Transverse colon (tissue), 4 donors: ENCODE measurements around the gene SIX5. TPM values are rescaled to one million over a fixed set of nuclear protein-coding genes. Genes with fewer than 3 reads are reported as not detected.

ENCODE experiments used
- DNase-seq: peaks from one replicate; pipeline ENCODE4 v3.0.0-alpha.2; 2019
- H3K27ac ChIP-seq, 4 donors: fragments of 200-600 bp; sonication (generic); 2 replicates each; pipeline ENCODE4 v1.5.1; 2016 to 2018; ENCODE audit warnings: inconsistent platforms in 4 of 4
- H3K27me3 ChIP-seq: fragments of 200-600 bp; sonication (generic); 2 replicates; pipeline ENCODE4 v1.5.1; 2017; ENCODE audit warnings: inconsistent platforms
- H3K36me3 ChIP-seq, 4 donors: fragments of 200-600 bp; sonication (generic); 2 replicates each; pipeline ENCODE4 v1.5.1; 2017 to 2019; ENCODE audit warnings: inconsistent platforms in 4 of 4
- H3K4me1 ChIP-seq, 4 donors: fragments of 200-600 bp; sonication (generic); 2 replicates each; pipeline ENCODE4 v1.5.1; 2017 to 2020; ENCODE audit warnings: inconsistent platforms in 4 of 4
- H3K4me3 ChIP-seq, 4 donors: fragments of 200-600 bp; sonication (generic); 1 replicate in 1 of 4; 2 replicates in 3 of 4; pipeline versions ENCODE4 v1.5.1 to v1.6.1; 2017 to 2019; ENCODE audit warnings: inconsistent platforms in 4 of 4
- H3K9me3 ChIP-seq, 2 donors: fragments of 200-600 bp; sonication (generic); 2 replicates each; pipeline ENCODE4 v1.5.1; 2017 to 2019; ENCODE audit warnings: inconsistent platforms in 2 of 2
- EP300 ChIP-seq: sonication (generic); formaldehyde crosslinking; IDR thresholded peaks from one replicate; pipeline ENCODE4 v1.6.1; 2017; ENCODE audit warnings: antibody characterized with exemption, low read depth
- POLR2A ChIP-seq: fragments of 450-650 bp; IDR thresholded peaks from one replicate; pipeline ENCODE4 v1.6.1; 2016; ENCODE audit warnings: antibody characterized with exemption, mild to moderate bottlenecking, moderate library complexity
- POLR2AphosphoS5 ChIP-seq, 3 donors: sonication (generic); formaldehyde crosslinking; IDR thresholded peaks; one replicate each; pipeline ENCODE4 v1.6.1; 2016; ENCODE audit warnings: antibody characterized with exemption in 3 of 3
- WGBS, 2 donors: methylation state at CpG; one replicate each; pipeline ENCODE4 v1.1.5; 2018; ENCODE audit warnings: low coverage in 1 of 2; 5-methylcytosine and 5-hydroxymethylcytosine counted together
- in situ Hi-C, 4 donors: fragments of 200-750 bp; cut with MboI; loops; one replicate each; pipeline versions ENCODE4 v1.15.0 to v1.15.1; 2017; ENCODE audit warnings: low sequenced_read_pairs in 3 of 4, low pct_ligation_motif_present in 1 of 4, low pct_unique_long_range_greater_than_20kb in 1 of 4
- intact Hi-C: fragments of 100-400 bp; cut with DNase I; formaldehyde crosslinking; loops from one replicate; pipeline ENCODE4 v1.15.1; 2023; ENCODE audit warnings: low total_unique reads
- total RNA-seq, 4 donors: library from RNA; depleted of rRNA; stranded (reverse); fragments of >200 nt; gene quantifications; one replicate each; pipeline ENCODE4 v1.1.0, GENCODE V29; 2016
- TF ChIP-seq, protein P1 (sequence below), 5 experiments: fragments of 200-600 bp in 3 of 5; fragments of 450-650 bp in 2 of 5; sonication (generic) in 3 of 5; IDR thresholded peaks; 1 replicate in 2 of 5; 2 replicates in 3 of 5; pipeline ENCODE4 v1.5.1; 2016 to 2017; ENCODE audit warnings: antibody characterized with exemption in 5 of 5, inconsistent platforms in 3 of 5, mild to moderate bottlenecking in 2 of 5, moderate library complexity in 1 of 5

Gene SIX5
- total RNA-seq, 4 donors from 2014 or later, result 6.7 to 40.4 (median 9.7) TPM

DNA sequence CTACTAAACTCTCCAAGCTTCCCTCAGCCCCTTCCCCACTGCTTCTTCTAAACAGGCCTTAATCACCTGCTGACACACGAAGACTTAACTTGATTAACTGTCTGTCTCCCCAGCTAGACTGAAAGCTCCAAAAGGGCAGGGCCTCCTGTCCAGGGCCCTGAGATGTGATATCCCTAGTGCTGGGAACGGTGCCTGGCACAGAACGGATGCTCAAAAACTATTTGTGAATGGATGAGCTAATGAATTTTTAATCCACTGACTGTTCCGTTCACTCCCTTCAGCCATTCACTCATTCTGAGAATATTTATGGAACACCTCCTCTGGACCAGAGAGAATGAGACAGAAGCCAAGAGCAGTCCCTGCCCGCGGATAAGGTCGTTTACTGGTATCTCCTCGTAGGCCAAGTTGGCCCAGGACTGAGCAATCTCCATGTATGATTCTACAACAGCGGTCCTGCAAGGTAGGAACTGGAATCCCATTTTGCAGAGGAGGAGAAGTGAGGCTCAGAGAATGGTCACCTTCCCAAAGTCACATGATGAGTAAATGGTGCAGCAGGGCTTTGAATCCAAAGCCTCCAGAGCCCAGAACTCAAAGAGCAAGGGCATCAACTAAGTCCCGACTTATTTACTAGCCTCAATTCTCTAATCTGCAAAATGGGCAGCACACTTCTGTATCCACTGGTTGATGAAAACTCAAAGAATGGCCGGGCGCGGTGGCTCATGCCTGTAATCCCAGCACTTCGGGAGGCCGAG lies 20.2 kb upstream of the SIX5 start:
- Histone ChIP-seq H3K27ac (no peak overlapping the region), H3K9me3 (no peaks in the 10 kb centered on the region), H3K27me3 (no peaks in the 10 kb centered on the region), H3K4me3 (no peak overlapping the region), H3K4me1 (peaks cover 18 to 32% (median 20%) of the 10 kb centered on the region in 4 donors), H3K36me3 (peaks cover 0 to 17% (median 4%) of the 10 kb centered on the region in 4 donors)
- TF ChIP-seq POLR2AphosphoS5 (IDR thresholded peaks at IDR 0.05) (no peak), EP300 (no peak), POLR2A (no peak)
- TF ChIP-seq, protein P1, sequence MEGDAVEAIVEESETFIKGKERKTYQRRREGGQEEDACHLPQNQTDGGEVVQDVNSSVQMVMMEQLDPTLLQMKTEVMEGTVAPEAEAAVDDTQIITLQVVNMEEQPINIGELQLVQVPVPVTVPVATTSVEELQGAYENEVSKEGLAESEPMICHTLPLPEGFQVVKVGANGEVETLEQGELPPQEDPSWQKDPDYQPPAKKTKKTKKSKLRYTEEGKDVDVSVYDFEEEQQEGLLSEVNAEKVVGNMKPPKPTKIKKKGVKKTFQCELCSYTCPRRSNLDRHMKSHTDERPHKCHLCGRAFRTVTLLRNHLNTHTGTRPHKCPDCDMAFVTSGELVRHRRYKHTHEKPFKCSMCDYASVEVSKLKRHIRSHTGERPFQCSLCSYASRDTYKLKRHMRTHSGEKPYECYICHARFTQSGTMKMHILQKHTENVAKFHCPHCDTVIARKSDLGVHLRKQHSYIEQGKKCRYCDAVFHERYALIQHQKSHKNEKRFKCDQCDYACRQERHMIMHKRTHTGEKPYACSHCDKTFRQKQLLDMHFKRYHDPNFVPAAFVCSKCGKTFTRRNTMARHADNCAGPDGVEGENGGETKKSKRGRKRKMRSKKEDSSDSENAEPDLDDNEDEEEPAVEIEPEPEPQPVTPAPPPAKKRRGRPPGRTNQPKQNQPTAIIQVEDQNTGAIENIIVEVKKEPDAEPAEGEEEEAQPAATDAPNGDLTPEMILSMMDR (IDR thresholded peaks at IDR 0.05), result no peak
- intact Hi-C loops, result no loop called here
- no peak for DNase-seq
- in situ Hi-C loops, result no loop called here
- WGBS, 2 donors, result 77 to 96% methylated on average over 8 to 15 of the region's 15 CpGs

DNA sequence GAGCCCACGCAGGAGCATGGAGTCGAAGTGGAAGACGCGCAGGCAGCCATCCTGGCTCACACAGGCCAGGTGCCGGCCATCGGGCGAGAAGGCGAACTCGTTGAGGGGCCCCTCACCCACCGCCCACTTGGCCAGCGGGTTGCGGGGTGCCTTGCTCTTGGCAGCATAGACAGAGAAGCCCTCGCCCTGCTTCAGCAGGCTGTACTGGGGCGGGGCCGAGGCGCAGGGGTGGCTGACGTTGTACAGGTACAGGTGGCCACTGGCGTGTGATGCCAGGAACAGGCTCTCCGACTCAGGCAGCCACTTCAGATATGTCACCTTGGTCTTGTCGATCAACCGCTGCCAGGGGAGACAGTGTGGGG lies 17.5 kb upstream of the SIX5 start:
- in situ Hi-C loops, result no loop called here

DNA sequence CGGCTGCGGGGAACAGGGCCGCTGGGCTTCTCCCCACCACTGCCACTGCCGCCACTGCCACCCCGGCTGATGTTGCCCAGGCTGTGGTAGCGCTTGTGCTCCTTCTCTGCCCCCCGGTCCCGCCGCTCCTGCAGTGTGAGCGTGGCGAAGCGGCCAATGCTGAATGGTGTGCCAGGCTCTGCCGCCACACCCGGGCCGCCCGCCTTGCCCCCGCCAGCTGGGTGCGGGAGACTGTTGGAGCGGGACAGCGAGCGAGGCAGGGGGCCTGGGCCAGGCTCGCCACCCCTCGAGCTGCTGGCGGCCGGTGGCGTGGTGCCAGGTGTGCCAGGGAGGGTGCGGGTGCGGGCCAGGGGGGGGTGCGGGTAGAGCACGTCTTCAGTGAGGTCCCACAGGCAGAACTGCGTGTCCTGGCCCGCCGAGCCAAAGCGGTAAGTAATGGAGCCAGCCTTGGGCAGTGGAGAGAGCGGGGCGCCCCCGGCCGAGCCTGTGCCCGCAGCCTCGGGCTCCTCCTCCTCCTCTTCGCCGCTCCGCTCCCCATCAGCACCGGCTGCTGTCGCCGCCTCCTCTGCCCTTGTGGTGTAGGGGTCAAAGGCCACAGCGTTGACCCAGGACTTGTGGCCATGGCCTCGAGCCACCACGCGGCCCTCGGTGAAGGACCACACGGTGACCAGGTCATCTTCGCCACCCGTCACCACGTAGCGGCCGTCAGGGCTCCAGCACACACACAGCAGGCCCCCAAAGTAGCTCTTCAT lies 16.9 kb upstream of the SIX5 start:
- Histone ChIP-seq H3K36me3 (peaks cover 0 to 17% (median 4%) of the 10 kb centered on the region in 4 donors), H3K4me1 (peaks cover 8 to 35% (median 29%) of the 10 kb centered on the region in 4 donors)

More for the DNA sequence above, 17.5 kb upstream of the SIX5 start:
- no peaks in the 10 kb centered on the region for H3K27me3 ChIP-seq
- intact Hi-C loops, result no loop called here
- no peak for TF ChIP-seq POLR2A
- no peak for TF ChIP-seq EP300
- no peak for TF ChIP-seq POLR2AphosphoS5 (IDR thresholded peaks at IDR 0.05)
- TF ChIP-seq, protein P1 (IDR thresholded peaks at IDR 0.05), result no peak
- H3K27ac ChIP-seq, result no peak overlapping the region
- H3K4me1 ChIP-seq, result peaks cover 13 to 35% (median 29%) of the 10 kb centered on the region in 4 donors
- no peaks in the 10 kb centered on the region for H3K9me3 ChIP-seq
- H3K4me3 ChIP-seq, result no peak overlapping the region
- WGBS, 2 donors, result 96% methylated on average over 20 of the region's 21 CpGs; no CpG with 5 or more reads in 1 of the 2 donors
- DNase-seq, result no peak
- peaks cover 0 to 17% (median 4%) of the 10 kb centered on the region in 4 donors for H3K36me3 ChIP-seq

DNA sequence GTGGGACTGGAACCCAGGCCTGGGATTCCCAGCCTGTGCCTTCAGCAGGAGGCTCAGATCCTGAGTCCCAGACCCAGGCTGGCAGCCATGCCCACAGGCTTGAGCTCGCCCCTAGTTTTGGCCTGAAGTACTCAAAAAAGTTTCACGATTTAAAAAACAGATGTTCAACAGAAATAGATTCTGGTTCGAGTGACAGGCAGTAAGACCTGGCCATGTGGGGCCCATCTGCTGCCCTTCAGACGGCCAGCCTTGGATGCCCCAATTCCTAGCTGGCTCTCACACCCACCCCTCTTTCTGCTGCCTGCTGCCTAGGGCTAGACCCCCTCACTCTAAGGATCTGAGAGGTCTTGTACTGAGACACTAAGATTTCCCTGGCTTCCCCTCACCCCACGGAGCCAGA lies 16.0 kb upstream of the SIX5 start:
- Histone ChIP-seq H3K4me3 (no peak overlapping the region), H3K36me3 (peaks cover 0 to 17% (median 4%) of the 10 kb centered on the region in 4 donors), H3K27me3 (no peaks in the 10 kb centered on the region), H3K9me3 (no peaks in the 10 kb centered on the region), H3K4me1 (peaks cover 7 to 37% (median 32%) of the 10 kb centered on the region in 4 donors), H3K27ac (peak overlapping the region; percentile 81 to 97 (median 88))
- intact Hi-C loops, result no loop called here
- 40 to 69% methylated on average over 1 to 5 of the region's 5 CpGs for WGBS, 2 donors
- DNase-seq, result no peak
- no peak for TF ChIP-seq EP300
- TF ChIP-seq POLR2AphosphoS5 (IDR thresholded peaks at IDR 0.05), result no peak
- TF ChIP-seq, protein P1 (IDR thresholded peaks at IDR 0.05), result no peak
- no peak for TF ChIP-seq POLR2A
- in situ Hi-C loops, result no loop called here

More for the DNA sequence above, 16.9 kb upstream of the SIX5 start:
- no peak overlapping the region for H3K4me3 ChIP-seq
- DNase-seq, result no peak
- TF ChIP-seq POLR2A (no peak), POLR2AphosphoS5 (IDR thresholded peaks at IDR 0.05) (no peak), EP300 (no peak)
- TF ChIP-seq, protein P1 (IDR thresholded peaks at IDR 0.05), result no peak
- peak overlapping the region in 3 of 4 donors; percentile 81 to 97 (median 87) for H3K27ac ChIP-seq
- no peaks in the 10 kb centered on the region for H3K27me3 ChIP-seq
- no peaks in the 10 kb centered on the region for H3K9me3 ChIP-seq
- in situ Hi-C loops (no loop called here), intact Hi-C loops (no loop called here)
- WGBS, 2 donors, result 92% methylated on average over 48 of the region's 57 CpGs; no CpG with 5 or more reads in 1 of the 2 donors
